Measurements from ENCODE around the gene MBD5.

DNA sequence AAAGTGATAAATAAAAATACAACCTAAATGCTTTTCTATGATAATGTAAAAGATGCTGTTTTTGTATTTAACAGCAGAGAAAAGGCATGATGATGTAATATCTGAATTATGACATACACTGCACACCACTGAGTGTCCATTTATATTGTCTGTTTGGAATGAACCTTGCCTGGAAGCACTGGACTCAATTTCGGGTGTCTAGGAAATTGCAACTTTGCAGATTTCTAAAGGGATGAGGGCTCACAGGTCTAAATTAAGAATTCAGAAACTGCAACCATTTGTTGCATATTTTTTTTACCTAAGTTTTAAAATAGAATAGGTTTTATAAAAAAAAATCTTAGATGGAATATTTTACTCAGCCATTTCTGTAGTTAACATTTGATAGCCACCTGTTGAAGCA is 492.5 kb downstream of the MBD5 start:
- no peak for TF ChIP-seq CTCF (IDR thresholded peaks at IDR 0.05)
- no peak for TF ChIP-seq POLR2A (IDR thresholded peaks at IDR 0.05)

Measured in adrenal gland (tissue), 5 donors.